Vagina (tissue), 2 donors: ENCODE results near the gene STK10. TPM values are rescaled to one million over a fixed set of nuclear protein-coding genes. Genes with fewer than 3 reads are reported as not detected.

Experiments
- DNase-seq, 2 donors: peaks; one replicate each; pipeline ENCODE4 v3.0.0-alpha.2; 2017; ENCODE audit errors: extremely low spot score in 2 of 2
- H3K27ac ChIP-seq: fragments of 200-600 bp; sonication (generic); one replicate; pipeline ENCODE4 v1.5.1; 2019
- H3K27me3 ChIP-seq: fragments of 200-600 bp; sonication (generic); one replicate; pipeline ENCODE4 v1.5.1; 2019
- H3K36me3 ChIP-seq, 2 donors: fragments of 200-600 bp; sonication (generic); one replicate each; pipeline ENCODE4 v1.5.1; 2017 to 2019
- H3K4me1 ChIP-seq: fragments of 200-600 bp; sonication (generic); one replicate; pipeline ENCODE4 v1.5.1; 2019
- H3K4me3 ChIP-seq, 2 donors: fragments of 200-600 bp; sonication (generic); 1 replicate in 1 of 2; 2 replicates in 1 of 2; pipeline ENCODE4 v1.5.1; 2016 to 2019
- H3K9me3 ChIP-seq: fragments of 200-600 bp; sonication (generic); one replicate; pipeline ENCODE4 v1.5.1; 2019
- CTCF ChIP-seq, 3 experiments: fragments of 450-650 bp in 2 of 3; fragments of 200-600 bp in 1 of 3; sonication (generic) in 1 of 3; IDR thresholded peaks; one replicate each; pipeline ENCODE4 v1.5.1; 2017 to 2019; ENCODE audit warnings: antibody characterized with exemption in 3 of 3, mild to moderate bottlenecking in 2 of 3, moderate library complexity in 2 of 3
- POLR2A ChIP-seq, 2 donors: fragments of 450-650 bp; IDR thresholded peaks; one replicate each; pipeline ENCODE4 v1.6.1; 2017; ENCODE audit warnings: antibody characterized with exemption in 2 of 2, mild to moderate bottlenecking in 2 of 2, moderate library complexity in 2 of 2
- POLR2AphosphoS5 ChIP-seq, 2 donors: sonication (generic); formaldehyde crosslinking; IDR thresholded peaks; one replicate each; pipeline ENCODE4 v1.9.0; 2017; ENCODE audit warnings: antibody characterized with exemption in 2 of 2, mild to moderate bottlenecking in 2 of 2, low read depth in 1 of 2; ENCODE audit not compliant: insufficient read depth in 1 of 2
- intact Hi-C: fragments of 100-400 bp; cut with DNase I; formaldehyde crosslinking; loops from one replicate; pipeline ENCODE4 v1.15.1; 2023
- total RNA-seq: library from RNA; depleted of rRNA; stranded (reverse); fragments of >200 nt; gene quantifications from one replicate; pipeline ENCODE4 v1.2.3, GENCODE V29; 2016

The STK10 gene
- total RNA-seq, 1 donor from 2014 or later: 33.9 TPM

DNA sequence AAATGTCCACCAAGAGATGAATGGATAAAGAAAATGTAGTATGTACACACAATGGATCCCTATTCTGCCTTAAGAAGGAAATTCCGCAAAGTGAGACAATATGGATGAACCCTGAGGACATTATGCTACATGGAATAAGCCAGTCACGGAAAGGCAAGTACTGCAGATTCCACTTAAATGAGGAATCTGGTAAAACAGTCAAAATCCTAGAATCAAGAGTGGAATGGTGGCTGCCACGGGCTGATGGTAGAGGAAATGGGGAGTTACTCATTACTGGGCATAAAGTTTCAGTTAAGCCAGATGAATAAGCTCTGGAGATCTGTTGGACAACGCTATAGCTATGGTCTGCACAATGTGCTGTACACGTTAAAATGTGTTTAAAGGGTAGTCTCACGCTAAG lies 47.2 kb downstream of the STK10 start:
- no peak for DNase-seq
- no peak for TF ChIP-seq CTCF (IDR thresholded peaks at IDR 0.05)
- no peak for TF ChIP-seq POLR2AphosphoS5 (IDR thresholded peaks at IDR 0.05; ENCODE audit: insufficient read depth in 1 of 2, low read depth in 1 of 2)
- no peak for TF ChIP-seq POLR2A (IDR thresholded peaks at IDR 0.05)
- H3K4me1 ChIP-seq: peaks cover 9% of the 10 kb centered on the region
- H3K9me3 ChIP-seq: no peaks in the 10 kb centered on the region
- no peaks in the 10 kb centered on the region for H3K36me3 ChIP-seq
- no peak overlapping the region for H3K27ac ChIP-seq
- no peaks in the 10 kb centered on the region for H3K27me3 ChIP-seq
- no peak overlapping the region for H3K4me3 ChIP-seq
- intact Hi-C loops: no loop called here

GRCh38 chr5:172140120-172140519 lies 47.9 kb downstream of the STK10 start:
- H3K36me3 ChIP-seq: no peaks in the 10 kb centered on the region
- peaks cover 9% of the 10 kb centered on the region for H3K4me1 ChIP-seq
- H3K4me3 ChIP-seq: no peak overlapping the region
- TF ChIP-seq POLR2A (IDR thresholded peaks at IDR 0.05) (no peak), POLR2AphosphoS5 (IDR thresholded peaks at IDR 0.05; ENCODE audit: insufficient read depth in 1 of 2, low read depth in 1 of 2) (no peak), CTCF (IDR thresholded peaks at IDR 0.05) (no peak)
- H3K9me3 ChIP-seq: no peaks in the 10 kb centered on the region
- DNase-seq: no peak
- intact Hi-C loops: no loop called here
- H3K27me3 ChIP-seq: no peaks in the 10 kb centered on the region
- no peak overlapping the region for H3K27ac ChIP-seq

- Histone ChIP-seq H3K4me3 (no peak overlapping the region), H3K27me3 (no peaks in the 10 kb centered on the region), H3K4me1 (no peaks in the 10 kb centered on the region), H3K9me3 (no peaks in the 10 kb centered on the region), H3K27ac (no peak overlapping the region), H3K36me3 (no peaks in the 10 kb centered on the region)
- intact Hi-C loops: no loop called here
- DNase-seq: no peak
- TF ChIP-seq POLR2A (IDR thresholded peaks at IDR 0.05) (no peak), POLR2AphosphoS5 (IDR thresholded peaks at IDR 0.05; ENCODE audit: insufficient read depth in 1 of 2, low read depth in 1 of 2) (no peak), CTCF (IDR thresholded peaks at IDR 0.05) (no peak)
These were observed 51.0 kb downstream of the STK10 start for GRCh38 chr5:172137046-172137445.

- H3K4me1 ChIP-seq: no peaks in the 10 kb centered on the region
- no peak for TF ChIP-seq CTCF (IDR thresholded peaks at IDR 0.05)
- no peak for TF ChIP-seq POLR2A (IDR thresholded peaks at IDR 0.05)
- H3K27ac ChIP-seq: no peak overlapping the region
- H3K27me3 ChIP-seq: no peaks in the 10 kb centered on the region
- H3K4me3 ChIP-seq: no peak overlapping the region
- H3K9me3 ChIP-seq: no peaks in the 10 kb centered on the region
- DNase-seq: no peak
- intact Hi-C loops: no loop called here
- H3K36me3 ChIP-seq: no peaks in the 10 kb centered on the region
These were observed 54.5 kb downstream of the STK10 start for GRCh38 chr5:172133359-172134029.

GRCh38 chr5:172131690-172132089 lies 56.3 kb downstream of the STK10 start:
- Histone ChIP-seq H3K9me3 (no peaks in the 10 kb centered on the region), H3K4me1 (no peaks in the 10 kb centered on the region), H3K27ac (no peak overlapping the region), H3K4me3 (no peak overlapping the region), H3K27me3 (no peaks in the 10 kb centered on the region), H3K36me3 (no peaks in the 10 kb centered on the region)
- DNase-seq: no peak
- intact Hi-C loops: no loop called here
- TF ChIP-seq CTCF (IDR thresholded peaks at IDR 0.05): no peak
- no peak for TF ChIP-seq POLR2AphosphoS5 (IDR thresholded peaks at IDR 0.05; ENCODE audit: insufficient read depth in 1 of 2, low read depth in 1 of 2)
- no peak for TF ChIP-seq POLR2A (IDR thresholded peaks at IDR 0.05)
